ENCODE results near the gene KIN.

- TF ChIP-seq CTCF (IDR thresholded peaks at IDR 0.05; ENCODE audit: low read depth, low read length) (no peak), POLR2A (IDR thresholded peaks at IDR 0.05; ENCODE audit: extremely low read depth, insufficient read length) (no peak), MYC (IDR thresholded peaks at IDR 0.05; ENCODE audit: low read depth, low read length) (no peak)
- TF ChIP-seq, protein P1, sequence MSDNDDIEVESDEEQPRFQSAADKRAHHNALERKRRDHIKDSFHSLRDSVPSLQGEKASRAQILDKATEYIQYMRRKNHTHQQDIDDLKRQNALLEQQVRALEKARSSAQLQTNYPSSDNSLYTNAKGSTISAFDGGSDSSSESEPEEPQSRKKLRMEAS (IDR thresholded peaks at IDR 0.05; ENCODE audit: low read depth, low read length) = no peak
Measured at GRCh38 chr10:7706534-7707073, 81.2 kb downstream of the KIN start.

Measured in NB4 (cell line).